Testis (tissue), 2 donors: ENCODE results near the gene NBEAL1.

Experiments used
- CTCF ChIP-seq, 3 experiments: fragments of 450-650 bp in 2 of 3; fragments of 200-600 bp in 1 of 3; sonication (generic) in 1 of 3; IDR thresholded peaks; one replicate each; pipeline ENCODE4 v1.5.1; 2016 to 2019; ENCODE audit warnings: antibody characterized with exemption in 3 of 3, mild to moderate bottlenecking in 2 of 3, moderate library complexity in 1 of 3
- POLR2A ChIP-seq: fragments of 450-650 bp; IDR thresholded peaks from one replicate; pipeline ENCODE4 v1.6.1; 2017; ENCODE audit warnings: antibody characterized with exemption, mild to moderate bottlenecking, moderate library complexity

GRCh38 chr2:203070701-203071100 is 56.0 kb downstream of the NBEAL1 start:
- TF ChIP-seq CTCF (IDR thresholded peaks at IDR 0.05) (no peak), POLR2A (no peak)
